Retinal pigment epithelial cell (primary cell): ENCODE measurements around the gene CTRB2.

Source experiments
- DNase-seq: peaks from one replicate; pipeline ENCODE4 v3.0.0-alpha.2; 2010; ENCODE audit warnings: low read depth
- H3K4me3 ChIP-seq: 2 replicates; pipeline ENCODE4 v1.5.1; 2011; ENCODE audit warnings: mild to moderate bottlenecking, low read length, control low read depth, moderate library complexity
- TF ChIP-seq, protein P1 (sequence below): conservative IDR thresholded peaks from 2 replicates; pipeline ENCODE4 v1.5.1; 2011; ENCODE audit warnings: low read depth, low read length, control low read depth, inconsistent platforms

CTRB2 gene

DNA sequence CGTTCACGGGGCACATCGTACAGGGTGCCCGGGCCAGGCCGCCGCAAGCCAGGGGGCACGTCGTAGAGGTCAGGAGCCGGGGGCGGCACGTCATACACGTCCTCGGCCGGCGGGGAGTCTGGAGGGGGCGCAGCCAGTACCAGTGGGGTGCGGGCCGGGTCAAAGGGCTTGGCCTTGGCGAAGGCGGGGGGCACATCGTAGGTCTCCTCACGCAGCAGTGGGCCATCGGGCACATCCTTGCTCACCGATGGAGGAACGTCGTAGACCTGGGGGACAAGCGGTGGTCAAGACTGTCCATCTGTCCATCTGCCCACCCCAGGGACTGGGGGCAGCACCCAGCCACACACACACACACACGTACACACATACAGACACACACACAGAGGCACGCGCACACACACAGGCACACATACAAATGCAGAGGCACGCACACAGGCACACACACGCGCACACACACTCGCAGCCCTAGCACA, 28.8 kb upstream of the CTRB2 start:
- no peak overlapping the region for H3K4me3 ChIP-seq
- no peak for DNase-seq
- TF ChIP-seq, protein P1, sequence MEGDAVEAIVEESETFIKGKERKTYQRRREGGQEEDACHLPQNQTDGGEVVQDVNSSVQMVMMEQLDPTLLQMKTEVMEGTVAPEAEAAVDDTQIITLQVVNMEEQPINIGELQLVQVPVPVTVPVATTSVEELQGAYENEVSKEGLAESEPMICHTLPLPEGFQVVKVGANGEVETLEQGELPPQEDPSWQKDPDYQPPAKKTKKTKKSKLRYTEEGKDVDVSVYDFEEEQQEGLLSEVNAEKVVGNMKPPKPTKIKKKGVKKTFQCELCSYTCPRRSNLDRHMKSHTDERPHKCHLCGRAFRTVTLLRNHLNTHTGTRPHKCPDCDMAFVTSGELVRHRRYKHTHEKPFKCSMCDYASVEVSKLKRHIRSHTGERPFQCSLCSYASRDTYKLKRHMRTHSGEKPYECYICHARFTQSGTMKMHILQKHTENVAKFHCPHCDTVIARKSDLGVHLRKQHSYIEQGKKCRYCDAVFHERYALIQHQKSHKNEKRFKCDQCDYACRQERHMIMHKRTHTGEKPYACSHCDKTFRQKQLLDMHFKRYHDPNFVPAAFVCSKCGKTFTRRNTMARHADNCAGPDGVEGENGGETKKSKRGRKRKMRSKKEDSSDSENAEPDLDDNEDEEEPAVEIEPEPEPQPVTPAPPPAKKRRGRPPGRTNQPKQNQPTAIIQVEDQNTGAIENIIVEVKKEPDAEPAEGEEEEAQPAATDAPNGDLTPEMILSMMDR, result no peak

DNA sequence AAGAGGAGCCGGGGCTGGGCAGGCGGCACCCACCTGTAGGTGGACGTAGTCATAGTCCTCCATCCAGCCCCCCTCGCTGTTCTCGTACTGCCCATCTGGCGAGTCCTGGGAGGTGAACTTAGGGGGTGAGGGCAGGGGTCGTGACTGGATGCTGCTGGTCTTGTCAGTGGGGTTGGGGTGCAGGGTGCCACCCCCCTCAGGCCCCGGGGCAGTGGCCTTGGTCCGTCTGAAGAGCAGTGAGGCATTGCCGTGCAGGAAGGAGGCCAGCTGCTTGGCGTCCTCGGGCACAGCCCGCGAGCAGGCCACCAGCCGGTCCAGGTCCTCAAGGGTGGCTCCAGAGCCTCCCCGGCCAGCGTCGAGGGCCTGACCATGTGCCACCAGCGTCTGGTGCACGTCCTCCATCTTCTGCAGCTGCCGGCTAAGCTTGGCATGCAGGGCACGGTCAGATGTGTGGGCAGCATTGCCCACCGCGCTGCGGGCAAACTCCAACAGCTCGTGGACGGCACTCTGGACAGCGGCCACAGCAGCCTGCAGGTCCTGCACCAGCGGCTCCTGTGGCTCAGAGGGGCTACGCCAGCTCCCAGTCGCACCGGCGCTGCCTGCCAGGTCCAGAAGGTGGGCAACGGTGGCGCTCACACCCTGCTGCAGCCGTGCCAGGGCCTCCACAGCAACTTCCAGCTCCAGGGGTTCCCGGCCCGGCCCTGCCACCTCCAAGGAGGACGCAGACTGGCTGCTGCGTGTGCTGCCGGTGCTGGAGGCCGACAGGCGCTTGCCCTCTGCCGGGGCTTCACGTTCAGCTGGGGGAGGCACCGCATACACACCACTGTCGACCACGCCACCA, 28.1 kb upstream of the CTRB2 start:
- no peak for DNase-seq
- TF ChIP-seq, protein P1, result no peak
- H3K4me3 ChIP-seq, result no peak overlapping the region

DNA sequence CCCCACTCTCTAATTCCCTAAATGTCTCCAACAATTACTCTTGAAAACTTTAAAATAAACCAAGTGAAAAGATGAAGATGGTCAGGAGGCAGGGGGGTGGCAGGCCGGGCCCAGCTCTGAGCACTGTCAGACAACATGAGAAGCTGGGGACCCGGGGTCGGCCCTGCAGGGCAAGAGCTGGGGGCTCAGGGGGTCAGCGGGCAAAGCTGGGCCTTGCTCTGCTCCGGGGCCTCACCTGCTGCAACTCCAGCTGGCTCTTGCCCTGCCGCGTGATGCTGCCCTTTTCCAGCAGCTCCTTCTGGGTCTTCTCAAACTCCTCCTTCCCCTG, 26.6 kb upstream of the CTRB2 start:
- H3K4me3 ChIP-seq, result no peak overlapping the region
- DNase-seq, result no peak
- TF ChIP-seq, protein P1, result no peak

DNA sequence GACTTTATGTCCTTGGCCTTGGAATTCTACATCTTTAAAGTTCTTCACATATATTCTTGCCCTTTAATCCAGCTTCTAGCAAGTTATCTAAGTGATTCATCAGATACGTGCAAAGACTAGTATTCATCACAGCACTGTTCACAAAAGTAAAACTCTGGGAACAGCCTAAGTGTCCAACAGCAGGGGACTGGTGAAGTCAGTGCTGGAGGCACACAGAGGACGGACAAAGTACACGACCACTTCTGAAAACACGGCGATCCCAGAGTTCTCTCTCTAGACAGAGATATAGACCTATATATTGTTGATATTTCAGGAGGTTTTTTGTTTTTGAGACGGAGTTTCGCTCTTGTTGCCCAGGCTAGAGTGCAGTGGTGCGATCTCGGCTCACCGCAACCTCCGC, 24.6 kb upstream of the CTRB2 start:
- no peak for DNase-seq
- H3K4me3 ChIP-seq, result no peak overlapping the region
- TF ChIP-seq, protein P1, result no peak

DNA sequence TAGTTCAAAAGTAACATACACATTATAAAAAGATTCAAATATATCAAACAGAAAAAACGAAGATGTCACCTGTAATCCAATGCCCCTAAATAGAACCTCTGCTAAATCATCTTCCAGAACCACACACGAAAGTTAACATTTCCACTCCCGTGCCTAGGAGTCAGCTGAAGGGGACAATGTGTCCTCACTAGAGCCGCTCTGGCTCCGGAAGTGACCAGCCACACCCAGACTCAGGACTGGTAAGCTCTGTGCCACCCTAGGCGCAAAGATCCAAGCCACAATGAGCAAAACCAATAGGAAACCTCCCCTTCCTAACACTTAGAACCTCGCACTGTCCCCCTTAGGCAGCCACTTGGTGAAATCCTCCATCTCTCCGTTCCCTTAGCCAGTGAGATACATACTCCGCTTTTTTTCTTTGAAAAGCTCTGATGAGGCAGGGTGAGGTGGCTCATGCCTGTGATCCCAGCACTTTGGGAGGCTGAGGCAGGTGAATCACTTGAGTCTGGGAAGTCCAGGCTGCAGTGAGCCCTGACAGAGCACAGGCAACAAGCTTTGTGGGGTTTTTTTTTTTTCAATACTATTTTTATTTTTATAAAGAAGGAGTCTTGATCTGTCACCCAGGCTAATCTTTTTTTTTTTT, 23.6 kb upstream of the CTRB2 start:
- TF ChIP-seq, protein P1, result no peak
- H3K4me3 ChIP-seq, result no peak overlapping the region
- DNase-seq, result no peak

DNA sequence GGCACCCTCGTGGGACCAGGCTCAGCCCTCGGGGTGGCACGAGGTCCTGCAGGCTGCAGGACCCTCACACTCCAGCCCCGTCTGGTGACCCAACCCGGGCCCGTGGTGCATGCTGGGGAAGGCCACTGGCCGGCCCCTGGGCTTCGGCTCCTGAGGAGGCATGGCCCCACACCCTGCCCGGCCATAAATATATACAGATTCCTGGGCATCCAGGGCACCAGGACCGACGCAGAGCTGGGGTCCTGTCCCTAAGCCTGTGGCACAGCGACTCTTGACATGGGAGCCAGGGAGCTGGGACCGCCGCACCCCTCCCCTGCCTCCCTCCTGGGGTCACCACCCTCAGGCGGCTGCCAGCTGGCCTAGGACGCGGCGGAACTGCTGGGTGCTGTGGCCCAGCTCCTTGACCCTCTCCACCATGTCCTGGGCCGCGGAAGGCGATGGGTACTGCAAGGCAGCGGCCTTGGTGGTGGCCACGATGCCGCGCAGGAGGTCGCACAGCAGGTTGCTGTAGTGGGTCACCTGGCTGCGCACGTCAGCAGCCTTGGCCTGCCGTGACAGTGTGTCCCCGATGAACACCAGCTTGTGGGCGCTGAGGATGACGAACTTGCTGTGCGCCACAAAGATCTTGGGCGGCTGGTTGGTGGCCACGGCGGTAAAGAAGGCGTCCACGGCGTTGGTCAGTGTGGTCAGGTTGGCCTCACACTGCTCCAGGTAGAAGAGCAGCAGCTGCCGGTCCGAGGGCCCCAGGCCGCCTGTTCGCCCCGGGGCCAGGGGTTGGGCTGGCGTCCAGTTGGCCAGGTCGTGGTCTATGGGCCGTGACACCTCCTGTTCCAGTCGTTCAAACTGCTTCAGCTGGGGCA, 22.4 kb upstream of the CTRB2 start:
- H3K4me3 ChIP-seq, result no peak overlapping the region
- TF ChIP-seq, protein P1, result no peak
- no peak for DNase-seq
